ENCODE data around the gene OSER1.
"Not testable (repeated sequence)": the region's sequence is repeated elsewhere in the genome, so short reads cannot be mapped to it uniquely, and the experiment has no call there.

The OSER1 gene

GRCh38 chr20:44196271-44196670 lies 14.3 kb downstream of the OSER1 start:
- no peak overlapping the region for H2AK5ac ChIP-seq (ENCODE audit: low read length)
- H2BK5ac ChIP-seq (ENCODE audit: low read depth, low read length, poor library complexity), result no peak overlapping the region
- H4K12ac ChIP-seq (ENCODE audit: low read depth, low read length), result no peak overlapping the region
- no peak overlapping the region for H3K18ac ChIP-seq (ENCODE audit: low read length)
- no peak overlapping the region for H3K14ac ChIP-seq (ENCODE audit: low read length)
- H3K9ac ChIP-seq (ENCODE audit: low read length), result no peak overlapping the region
- no peak overlapping the region for H2AFZ ChIP-seq (ENCODE audit: insufficient read depth, low read length, poor library complexity)
- no peak overlapping the region for H3K23ac ChIP-seq (ENCODE audit: low read length)
- DNase-seq, result no peak
- peaks cover 5% of the 10 kb centered on the region for H3K79me1 ChIP-seq (ENCODE audit: low read length)
- H3K4me1 ChIP-seq (ENCODE audit: control insufficient read depth in 1 of 2, insufficient read depth in 2 of 2, low read length in 2 of 2), result peaks cover 0 to 4% of the 10 kb centered on the region in 2 experiments
- no peak overlapping the region for H3K4me3 ChIP-seq (ENCODE audit: low read depth, low read length)
- no peak overlapping the region for H2BK12ac ChIP-seq (ENCODE audit: low read length)
- peaks cover 1% of the 10 kb centered on the region for H3K79me2 ChIP-seq (ENCODE audit: control insufficient read depth, insufficient read depth, low read length, poor library complexity)
- no peaks in the 10 kb centered on the region for H3K9me3 ChIP-seq (ENCODE audit: insufficient read depth, low read depth, low read length)
- H4K8ac ChIP-seq (ENCODE audit: low read depth, low read length), result no peak overlapping the region
- no peak overlapping the region for H3K4me2 ChIP-seq (ENCODE audit: low read length)
- no peak overlapping the region for H3K4ac ChIP-seq (ENCODE audit: low read depth, low read length)
- H2BK120ac ChIP-seq (ENCODE audit: insufficient read depth, low read length, poor library complexity), result no peak overlapping the region
- H4K91ac ChIP-seq (ENCODE audit: low read depth, low read length), result no peak overlapping the region
- no peak overlapping the region for H3K27ac ChIP-seq (ENCODE audit: low read depth, low read length)
- H3K27me3 ChIP-seq (ENCODE audit: insufficient read depth, low read length), result no peaks in the 10 kb centered on the region
- H3K36me3 ChIP-seq (ENCODE audit: control insufficient read depth in 1 of 2, insufficient read depth in 2 of 2, low read length in 2 of 2), result peaks cover 14 to 28% of the 10 kb centered on the region in 2 experiments
- no CpG with 5 or more reads among the region's 3 CpGs for WGBS (ENCODE audit: extremely low coverage, insufficient coverage, insufficient read length)

GRCh38 chr20:44195605-44196004 lies 15.0 kb downstream of the OSER1 start:
- peaks cover 0 to 4% of the 10 kb centered on the region in 2 experiments for H3K4me1 ChIP-seq (ENCODE audit: control insufficient read depth in 1 of 2, insufficient read depth in 2 of 2, low read length in 2 of 2)
- H3K9ac ChIP-seq (ENCODE audit: low read length), result no peak overlapping the region
- no peak overlapping the region for H2BK12ac ChIP-seq (ENCODE audit: low read length)
- no peak for DNase-seq
- no peak overlapping the region for H4K12ac ChIP-seq (ENCODE audit: low read depth, low read length)
- no peak overlapping the region for H2AK5ac ChIP-seq (ENCODE audit: low read length)
- H3K4ac ChIP-seq (ENCODE audit: low read depth, low read length), result no peak overlapping the region
- H3K14ac ChIP-seq (ENCODE audit: low read length), result no peak overlapping the region
- H3K18ac ChIP-seq (ENCODE audit: low read length), result no peak overlapping the region
- no peak overlapping the region for H2BK5ac ChIP-seq (ENCODE audit: low read depth, low read length, poor library complexity)
- no peak overlapping the region for H3K27ac ChIP-seq (ENCODE audit: low read depth, low read length)
- peaks cover 5% of the 10 kb centered on the region for H3K79me1 ChIP-seq (ENCODE audit: low read length)
- no peak overlapping the region for H3K4me2 ChIP-seq (ENCODE audit: low read length)
- no peak overlapping the region for H2BK120ac ChIP-seq (ENCODE audit: insufficient read depth, low read length, poor library complexity)
- no peak overlapping the region for H3K23ac ChIP-seq (ENCODE audit: low read length)
- H3K79me2 ChIP-seq (ENCODE audit: control insufficient read depth, insufficient read depth, low read length, poor library complexity), result peaks cover 1% of the 10 kb centered on the region
- H3K9me3 ChIP-seq (ENCODE audit: insufficient read depth, low read depth, low read length), result no peaks in the 10 kb centered on the region
- peaks cover 14 to 25% of the 10 kb centered on the region in 2 experiments for H3K36me3 ChIP-seq (ENCODE audit: control insufficient read depth in 1 of 2, insufficient read depth in 2 of 2, low read length in 2 of 2)
- H3K27me3 ChIP-seq (ENCODE audit: insufficient read depth, low read length), result no peaks in the 10 kb centered on the region
- no peak overlapping the region for H3K4me3 ChIP-seq (ENCODE audit: low read depth, low read length)
- H2AFZ ChIP-seq (ENCODE audit: insufficient read depth, low read length, poor library complexity), result no peak overlapping the region
- H4K91ac ChIP-seq (ENCODE audit: low read depth, low read length), result no peak overlapping the region
- no CpG with 5 or more reads among the region's 1 CpG for WGBS (ENCODE audit: extremely low coverage, insufficient coverage, insufficient read length)
- H4K8ac ChIP-seq (ENCODE audit: low read depth, low read length), result no peak overlapping the region

- H2BK12ac ChIP-seq (ENCODE audit: low read length), result no peak overlapping the region
- no peak overlapping the region for H3K23ac ChIP-seq (ENCODE audit: low read length)
Measured at GRCh38 chr20:44193801-44194200, 16.8 kb downstream of the OSER1 start.

GRCh38 chr20:44191640-44192039 lies 18.9 kb downstream of the OSER1 start:
- DNase-seq; H2BK120ac ChIP-seq (ENCODE audit: insufficient read depth, low read length, poor library complexity); H3K9me3 ChIP-seq (ENCODE audit: insufficient read depth, low read depth, low read length); H4K91ac ChIP-seq (ENCODE audit: low read depth, low read length); H3K27me3 ChIP-seq (ENCODE audit: insufficient read depth, low read length); H3K4me2 ChIP-seq (ENCODE audit: low read length); H3K36me3 ChIP-seq (ENCODE audit: control insufficient read depth in 1 of 2, insufficient read depth in 2 of 2, low read length in 2 of 2); H3K14ac ChIP-seq (ENCODE audit: low read length); H3K18ac ChIP-seq (ENCODE audit: low read length); H3K23ac ChIP-seq (ENCODE audit: low read length); H2AK5ac ChIP-seq (ENCODE audit: low read length); H4K8ac ChIP-seq (ENCODE audit: low read depth, low read length); H4K12ac ChIP-seq (ENCODE audit: low read depth, low read length); H3K9ac ChIP-seq (ENCODE audit: low read length); H2BK5ac ChIP-seq (ENCODE audit: low read depth, low read length, poor library complexity); H2AFZ ChIP-seq (ENCODE audit: insufficient read depth, low read length, poor library complexity); H3K27ac ChIP-seq (ENCODE audit: low read depth, low read length); H2BK12ac ChIP-seq (ENCODE audit: low read length); H3K4ac ChIP-seq (ENCODE audit: low read depth, low read length); H3K4me3 ChIP-seq (ENCODE audit: low read depth, low read length): not testable (repeated sequence)
- peaks cover 11 to 17% of the 10 kb centered on the region in 2 experiments for H3K4me1 ChIP-seq (ENCODE audit: control insufficient read depth in 1 of 2, insufficient read depth in 2 of 2, low read length in 2 of 2)
- H3K79me2 ChIP-seq (ENCODE audit: control insufficient read depth, insufficient read depth, low read length, poor library complexity), result peaks cover 12% of the 10 kb centered on the region
- WGBS (ENCODE audit: extremely low coverage, insufficient coverage, insufficient read length), result no CpG with 5 or more reads among the region's 5 CpGs
- peaks cover 26% of the 10 kb centered on the region for H3K79me1 ChIP-seq (ENCODE audit: low read length)

More at GRCh38 chr20:44193801-44194200, 16.8 kb downstream of the OSER1 start:
- H2AK5ac ChIP-seq (ENCODE audit: low read length), result no peak overlapping the region
- H3K9me3 ChIP-seq (ENCODE audit: insufficient read depth, low read depth, low read length), result no peaks in the 10 kb centered on the region
- no peak for DNase-seq
- no peak overlapping the region for H3K27ac ChIP-seq (ENCODE audit: low read depth, low read length)
- peaks cover 6% of the 10 kb centered on the region for H3K79me1 ChIP-seq (ENCODE audit: low read length)
- H4K12ac ChIP-seq (ENCODE audit: low read depth, low read length), result no peak overlapping the region
- H3K4ac ChIP-seq (ENCODE audit: low read depth, low read length), result no peak overlapping the region
- H3K79me2 ChIP-seq (ENCODE audit: control insufficient read depth, insufficient read depth, low read length, poor library complexity), result no peaks in the 10 kb centered on the region
- no peak overlapping the region for H3K4me2 ChIP-seq (ENCODE audit: low read length)
- H3K18ac ChIP-seq (ENCODE audit: low read length), result no peak overlapping the region
- no peak overlapping the region for H2AFZ ChIP-seq (ENCODE audit: insufficient read depth, low read length, poor library complexity)
- no peak overlapping the region for H2BK120ac ChIP-seq (ENCODE audit: insufficient read depth, low read length, poor library complexity)
- no peak overlapping the region for H3K9ac ChIP-seq (ENCODE audit: low read length)
- H3K14ac ChIP-seq (ENCODE audit: low read length), result no peak overlapping the region
- peaks cover under 1 to 3% of the 10 kb centered on the region in 2 experiments for H3K4me1 ChIP-seq (ENCODE audit: control insufficient read depth in 1 of 2, insufficient read depth in 2 of 2, low read length in 2 of 2)
- no peaks in the 10 kb centered on the region for H3K27me3 ChIP-seq (ENCODE audit: insufficient read depth, low read length)
- H3K36me3 ChIP-seq (ENCODE audit: control insufficient read depth in 1 of 2, insufficient read depth in 2 of 2, low read length in 2 of 2), result peaks cover 6 to 12% of the 10 kb centered on the region in 2 experiments
- H4K91ac ChIP-seq (ENCODE audit: low read depth, low read length), result no peak overlapping the region
- H4K8ac ChIP-seq (ENCODE audit: low read depth, low read length), result no peak overlapping the region
- H2BK5ac ChIP-seq (ENCODE audit: low read depth, low read length, poor library complexity), result no peak overlapping the region
- no peak overlapping the region for H3K4me3 ChIP-seq (ENCODE audit: low read depth, low read length)
- WGBS (ENCODE audit: extremely low coverage, insufficient coverage, insufficient read length), result no CpG with 5 or more reads among the region's 2 CpGs

Measured in trophoblast cell (in vitro differentiated cells and primary cell).